HG02970 (cell line): Measurements from ENCODE around the gene LAMTOR1.

Experiments used
- ATAC-seq: cut with Tn5 transposase; IDR thresholded peaks from one replicate; pipeline ENCODE4 v1.9.1; 2021; ENCODE audit warnings: mild to moderate bottlenecking, moderate library complexity, moderate number of reproducible peaks; ENCODE audit not compliant: unreplicated experiment, low FRiP score

The LAMTOR1 gene

DNA sequence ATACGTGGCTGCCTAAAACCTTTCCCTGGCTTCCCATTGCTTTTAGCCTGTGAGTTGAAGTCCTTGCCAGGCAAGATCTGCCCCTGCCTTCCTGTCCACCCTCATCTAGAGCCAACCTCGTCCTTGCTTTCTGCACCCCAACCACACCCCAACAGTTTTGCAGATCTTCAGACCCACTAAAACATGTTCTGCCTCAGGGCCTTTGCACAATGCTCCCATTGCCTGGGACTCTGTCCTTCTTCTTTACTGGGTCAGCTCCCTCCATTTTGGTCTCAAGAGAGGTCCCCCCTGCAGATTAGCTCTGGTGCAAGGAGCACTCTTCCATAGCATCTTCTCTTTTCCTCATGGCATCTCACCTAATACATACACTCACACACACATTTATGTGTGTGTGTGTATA, 17.8 kb upstream of the LAMTOR1 start:
- no peak for ATAC-seq

- no peak for ATAC-seq
Measured at GRCh38 chr11:72119198-72119597, 16.1 kb upstream of the LAMTOR1 start.

DNA sequence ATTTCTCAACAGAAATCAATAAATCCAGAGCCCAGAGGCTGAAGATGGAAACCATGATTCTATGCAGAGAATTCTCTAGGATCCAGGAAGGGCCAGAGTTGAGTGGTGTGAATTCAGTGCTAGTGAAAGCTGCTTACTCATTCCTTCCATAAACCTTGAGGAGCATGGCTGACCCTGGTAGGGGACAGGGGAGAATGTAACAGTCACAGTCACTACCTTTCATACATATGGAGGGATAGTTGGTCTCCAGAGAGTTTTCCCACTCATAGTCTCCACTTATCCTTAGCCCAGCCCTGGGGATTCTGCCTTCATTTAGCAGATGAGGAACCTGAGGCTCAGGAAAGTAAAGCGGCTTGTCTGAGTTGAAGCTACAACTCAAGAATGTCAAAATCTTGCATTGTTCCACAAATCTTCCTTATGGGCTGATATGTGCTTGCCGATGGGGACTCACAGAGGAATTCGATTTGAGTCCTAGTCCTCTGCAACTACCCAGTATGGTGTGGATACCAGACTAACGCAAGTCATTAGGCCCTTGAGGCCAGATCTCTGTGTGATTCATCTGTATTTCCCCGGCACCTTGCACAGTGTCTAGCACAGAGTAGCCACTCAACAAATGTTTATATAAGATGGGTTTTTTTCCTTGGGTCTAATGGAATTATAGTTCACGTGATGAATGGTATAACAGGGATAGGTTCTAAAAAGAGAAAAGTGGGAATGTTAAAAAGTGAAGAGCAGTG, 13.1 kb upstream of the LAMTOR1 start:
- no peak for ATAC-seq

DNA sequence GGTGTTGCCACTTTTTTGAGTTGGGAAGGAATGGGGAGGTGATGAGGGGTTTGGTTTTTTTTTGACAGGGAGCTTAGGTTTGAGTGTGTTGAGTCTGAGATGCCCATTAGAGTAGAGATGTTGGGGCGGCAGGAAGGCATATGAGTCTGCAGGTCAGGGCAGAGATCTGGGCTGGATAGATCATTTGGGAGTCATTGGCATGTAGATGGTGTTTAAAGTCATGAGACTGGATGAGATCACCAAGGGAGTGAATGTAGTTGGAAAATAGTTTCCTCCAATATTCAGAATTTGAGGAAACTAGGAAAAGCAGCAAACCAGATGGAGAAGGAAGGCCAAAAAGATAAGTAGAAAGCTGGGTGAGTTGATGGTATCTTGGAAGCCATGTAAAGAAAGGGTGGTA, 11.5 kb upstream of the LAMTOR1 start:
- no peak for ATAC-seq

DNA sequence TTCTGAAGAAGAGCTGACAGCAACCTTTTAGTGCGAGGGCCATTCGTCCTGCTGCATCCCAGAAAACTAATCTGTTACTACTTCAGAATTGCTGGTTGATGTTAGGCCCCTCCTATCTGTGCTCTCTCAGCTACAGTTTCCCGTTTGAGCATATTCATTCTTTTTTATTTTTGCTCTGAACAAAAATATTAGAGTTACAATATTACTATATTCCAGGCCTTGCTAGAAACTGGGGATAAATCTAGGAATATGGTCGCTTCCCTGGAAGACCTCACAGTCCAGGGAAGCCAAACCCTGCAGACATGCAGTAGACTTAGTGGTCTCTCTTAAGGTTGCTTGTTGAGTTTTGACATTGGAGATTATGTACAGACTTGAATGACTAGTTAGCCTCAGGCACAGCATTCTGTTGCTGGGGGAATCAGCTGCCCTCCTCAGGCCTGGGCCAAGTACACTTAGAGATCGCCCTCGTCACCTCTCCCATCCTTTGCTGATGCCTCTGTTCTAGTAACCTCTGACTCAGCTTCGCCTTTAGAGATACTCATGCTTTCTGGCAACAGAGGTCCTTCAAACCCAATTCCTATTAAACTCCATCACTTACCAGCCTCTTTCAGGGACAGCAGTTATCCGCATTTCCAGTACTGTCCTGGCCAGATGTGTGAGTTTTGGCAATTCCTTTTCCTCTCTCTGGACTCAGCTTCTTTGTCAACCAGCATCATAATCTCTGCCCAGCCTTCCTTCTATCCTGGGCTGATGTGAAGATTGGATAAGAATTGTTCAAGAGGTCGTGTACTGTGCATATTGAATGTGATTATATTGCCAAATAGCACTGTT, 10.1 kb upstream of the LAMTOR1 start:
- no peak for ATAC-seq

- ATAC-seq: peak; percentile 87
Measured at GRCh38 chr11:72112143-72112977, 9.3 kb upstream of the LAMTOR1 start, which contains the start of gene ANAPC15. Gene ANAPC15, minus strand, starts transcription at chr11:72112695. Its CDS starts 1,419 bp downstream, at chr11:72111276.

- ATAC-seq: no peak
Measured at GRCh38 chr11:72111300-72112142, 8.4 kb upstream of the LAMTOR1 start.

DNA sequence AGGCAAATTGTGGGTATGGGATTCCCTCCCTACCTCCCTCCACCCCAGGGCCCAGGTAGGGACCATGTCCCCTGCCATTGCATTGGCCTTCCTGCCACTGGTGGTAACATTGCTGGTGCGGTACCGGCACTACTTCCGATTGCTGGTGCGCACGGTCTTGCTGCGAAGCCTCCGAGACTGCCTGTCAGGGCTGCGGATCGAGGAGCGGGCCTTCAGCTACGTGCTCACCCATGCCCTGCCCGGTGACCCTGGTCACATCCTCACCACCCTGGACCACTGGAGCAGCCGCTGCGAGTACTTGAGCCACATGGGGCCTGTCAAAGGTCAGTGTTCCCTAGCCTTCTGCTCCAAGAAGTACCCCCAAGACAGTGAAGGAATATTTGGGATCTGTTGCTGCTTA, 2.8 kb upstream of the LAMTOR1 start, which contains the start of gene TOMT:
TOMT (plus strand) TSS at position 37 of the 400 bp plus-strand sequence; CDS start at position 65, 28 bp downstream.
- no peak for ATAC-seq

DNA sequence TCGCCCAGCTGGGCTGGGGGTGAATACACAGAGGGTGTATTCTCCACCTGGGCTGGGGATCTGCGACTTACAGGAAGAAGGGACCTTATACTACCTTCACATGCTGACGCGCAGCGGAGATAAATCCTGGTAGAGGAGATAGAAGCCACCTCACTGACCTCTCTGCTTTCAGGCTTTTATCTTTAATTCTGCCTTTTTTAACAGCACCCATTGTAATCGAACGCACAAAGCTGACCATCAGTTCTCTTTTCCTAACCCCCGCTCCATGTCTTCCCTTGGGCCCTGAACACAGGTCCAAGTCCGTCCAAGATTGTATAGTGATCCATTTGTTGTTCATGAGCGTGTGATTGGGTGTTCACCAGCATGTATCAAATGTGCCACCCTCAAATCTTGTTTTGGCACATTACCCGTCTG, 664 bp upstream of the LAMTOR1 start:
- no peak for ATAC-seq

GRCh38 chr11:72102631-72102945, 509 bp downstream of the LAMTOR1 start:
- peak; percentile 11 for ATAC-seq

- ATAC-seq: no peak
Measured at GRCh38 chr11:72102162-72102561, 935 bp downstream of the LAMTOR1 start.

- no peak for ATAC-seq
Measured at GRCh38 chr11:72100462-72100861, 2.6 kb downstream of the LAMTOR1 start.

GRCh38 chr11:72100009-72100408, 3.1 kb downstream of the LAMTOR1 start:
- ATAC-seq: no peak

GRCh38 chr11:72098741-72099140, 4.4 kb downstream of the LAMTOR1 start:
- ATAC-seq: no peak

DNA sequence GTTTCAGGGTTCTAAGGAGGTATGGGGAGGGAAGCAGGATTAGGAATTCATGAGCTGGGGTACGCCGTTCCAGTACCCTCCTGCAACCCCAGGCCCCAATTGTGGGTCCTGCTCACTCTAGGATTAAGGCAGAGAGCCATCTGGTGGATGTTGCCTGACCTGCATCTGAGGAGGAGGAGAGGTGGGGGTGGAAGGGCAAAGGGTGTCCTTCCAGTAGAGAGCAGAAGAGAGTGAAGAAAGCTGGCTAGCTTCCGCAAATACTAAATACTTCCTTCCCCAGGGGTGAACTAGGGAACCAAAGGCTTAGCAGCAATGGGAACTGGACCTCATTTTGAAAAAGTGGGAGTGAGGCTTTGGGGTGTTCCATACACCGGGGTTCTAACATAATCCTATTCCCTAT, 11.8 kb downstream of the LAMTOR1 start:
- no peak for ATAC-seq

DNA sequence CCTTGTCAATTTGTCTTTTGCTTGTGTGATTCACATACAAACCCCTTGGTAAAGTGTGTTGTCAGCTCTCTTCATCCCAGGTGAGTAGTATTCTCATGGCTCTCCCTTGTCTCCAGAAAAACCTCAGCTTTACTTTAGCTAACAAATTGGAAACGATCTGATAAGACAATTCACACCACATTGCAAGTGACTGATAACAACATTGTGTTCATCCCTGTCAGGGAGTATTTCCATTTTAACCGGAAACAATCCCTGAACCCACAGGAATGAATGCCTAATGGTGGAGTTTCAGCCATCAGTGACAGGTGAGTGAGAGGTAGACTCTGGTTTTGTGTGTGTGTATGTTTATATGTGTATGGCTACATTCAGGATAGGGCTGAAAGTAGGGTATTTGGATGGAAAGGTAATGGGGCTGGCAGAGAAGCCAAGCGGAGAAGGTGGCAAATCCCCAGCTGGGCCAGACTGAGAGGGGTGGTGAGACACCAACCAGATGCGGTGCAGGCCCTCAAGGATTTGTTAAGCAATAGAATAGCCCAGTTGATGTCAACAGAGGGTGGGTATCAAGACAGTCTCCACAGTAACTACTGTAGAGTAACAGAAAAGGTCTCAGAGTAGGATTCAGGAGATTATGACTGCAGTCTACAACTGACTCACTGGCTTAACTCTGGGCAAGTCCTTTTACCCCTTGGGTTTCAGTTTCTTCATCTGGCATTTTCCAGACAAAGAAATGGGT, 14.9 kb downstream of the LAMTOR1 start:
- no peak for ATAC-seq

GRCh38 chr11:72085621-72086351, 17.3 kb downstream of the LAMTOR1 start:
- ATAC-seq: no peak

GRCh38 chr11:72084965-72085364, 18.1 kb downstream of the LAMTOR1 start:
- ATAC-seq: no peak

GRCh38 chr11:72084076-72084475, 19.0 kb downstream of the LAMTOR1 start:
- no peak for ATAC-seq
